Hepatocyte (in vitro differentiated cells): ENCODE data around the gene BCOR. TPM values are rescaled to one million over a fixed set of nuclear protein-coding genes. Genes with fewer than 3 reads are reported as not detected.

Experiments
- DNase-seq: peaks from one replicate; pipeline ENCODE4 v3.0.0-alpha.2; 2016; ENCODE audit warnings: low spot score
- H2AFZ ChIP-seq: fragments of 200-600 bp; sonication (generic); 2 replicates; pipeline ENCODE4 v1.6.0; 2016; ENCODE audit warnings: antibody characterized with exemption, mild to moderate bottlenecking
- H3K27ac ChIP-seq: fragments of 200-600 bp; sonication (generic); 2 replicates; pipeline ENCODE4 v1.5.1; 2016; ENCODE audit warnings: mild to moderate bottlenecking
- H3K27me3 ChIP-seq: fragments of 200-600 bp; sonication (generic); 2 replicates; pipeline ENCODE4 v1.6.1; 2016
- H3K36me3 ChIP-seq: fragments of 200-600 bp; sonication (generic); replicated peaks from 2 replicates; pipeline ENCODE4 v1.5.1; 2016; ENCODE audit warnings: low read depth; ENCODE audit not compliant: insufficient read depth
- H3K4me1 ChIP-seq: fragments of 200-600 bp; sonication (generic); 2 replicates; pipeline ENCODE4 v1.5.1; 2016; ENCODE audit warnings: mild to moderate bottlenecking, moderate library complexity; ENCODE audit not compliant: insufficient read depth
- H3K4me2 ChIP-seq: fragments of 200-600 bp; sonication (generic); 2 replicates; pipeline ENCODE4 v1.6.0; 2016
- H3K4me3 ChIP-seq: fragments of 200-600 bp; sonication (generic); 2 replicates; pipeline ENCODE4 v1.5.1; 2016; ENCODE audit warnings: mild to moderate bottlenecking
- H3K79me2 ChIP-seq: fragments of 200-600 bp; sonication (generic); 2 replicates; pipeline ENCODE4 v1.6.0; 2017; ENCODE audit warnings: mild to moderate bottlenecking
- H3K9me2 ChIP-seq: fragments of 200-600 bp; sonication (generic); replicated peaks from 2 replicates; pipeline ENCODE4 v1.6.0; 2017; ENCODE audit warnings: mild to moderate bottlenecking; ENCODE audit not compliant: insufficient read depth
- H3K9me3 ChIP-seq: fragments of 200-600 bp; sonication (generic); 2 replicates; pipeline ENCODE4 v1.5.1; 2016; ENCODE audit warnings: low read depth, mild to moderate bottlenecking
- H4K20me1 ChIP-seq: fragments of 200-600 bp; sonication (generic); 2 replicates; pipeline ENCODE4 v1.6.0; 2016; ENCODE audit warnings: mild to moderate bottlenecking; ENCODE audit not compliant: insufficient read depth, poor library complexity, severe bottlenecking
- EZH2 ChIP-seq: fragments of 200-600 bp; sonication (generic); IDR thresholded peaks from 2 replicates; pipeline ENCODE4 v1.6.1; 2016; ENCODE audit warnings: antibody characterized with exemption, mild to moderate bottlenecking, borderline replicate concordance
- EZH2phosphoT487 ChIP-seq: fragments of 200-600 bp; sonication (generic); IDR thresholded peaks from one replicate; pipeline ENCODE4 v1.6.1; 2018; ENCODE audit warnings: antibody characterized with exemption, mild to moderate bottlenecking, low read depth, moderate library complexity; ENCODE audit not compliant: unreplicated experiment, severe bottlenecking
- WGBS: methylation state at CpG from one replicate; pipeline ENCODE4 v1.1.6; 2016; ENCODE audit warnings: low lambda C conversion rate; ENCODE audit errors: missing lambda C conversion rate; 5-methylcytosine and 5-hydroxymethylcytosine counted together
- polyA plus RNA-seq: library from polyadenylated mRNA; unstranded; fragments of >200 nt; fragmentation: Nextera tagmentation; extraction: Ambion mirVana; gene quantifications from 2 replicates; pipeline ENCODE4 v1.2.1, GENCODE V29; 2016
- total RNA-seq: library from RNA; depleted of rRNA; stranded (reverse); fragments of >200 nt; gene quantifications from 2 replicates; pipeline ENCODE4 v1.2.3, GENCODE V29; 2014
- TF ChIP-seq, protein P1 (sequence below): fragments of 200-600 bp; sonication (generic); IDR thresholded peaks from 2 replicates; pipeline ENCODE4 v1.5.1; 2016; ENCODE audit warnings: antibody characterized with exemption, mild to moderate bottlenecking; ENCODE audit not compliant: poor library complexity

The BCOR gene
- total and polyA plus RNA-seq, 2 experiments from 2014 or later: 13.6 to 22.9 TPM

DNA sequence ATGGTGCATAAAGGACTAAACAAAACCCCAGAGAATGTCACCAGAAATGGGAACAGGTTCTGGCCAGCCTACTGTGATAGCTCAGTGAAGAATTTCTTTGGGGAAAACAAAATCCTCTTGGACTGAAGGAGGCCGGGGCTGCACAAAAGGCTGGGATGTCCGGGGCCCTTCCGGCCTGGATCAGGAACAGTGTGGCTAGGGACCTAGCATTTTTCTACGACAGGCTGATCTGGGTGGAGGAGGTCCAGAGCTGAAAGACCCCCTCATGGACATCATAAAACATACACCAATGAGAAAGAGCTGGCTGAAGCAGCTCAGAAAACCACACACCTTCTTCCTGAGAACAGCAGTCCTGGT is 94.7 kb downstream of the BCOR start:
- no peaks in the 10 kb centered on the region for H3K9me3 ChIP-seq
- no peaks in the 10 kb centered on the region for H3K79me2 ChIP-seq
- H2AFZ ChIP-seq: no peak overlapping the region
- no peak overlapping the region for H3K4me3 ChIP-seq
- peaks cover 40% of the 10 kb centered on the region for H3K4me1 ChIP-seq
- no peaks in the 10 kb centered on the region for H3K9me2 ChIP-seq
- 70% methylated on average over 4 of the region's 4 CpGs for WGBS
- H3K27ac ChIP-seq: peak overlapping the region; percentile 22
- H3K4me2 ChIP-seq: peak overlapping the region; percentile 3
- peaks cover 33% of the 10 kb centered on the region for H3K27me3 ChIP-seq
- TF ChIP-seq EZH2phosphoT487: no peak
- TF ChIP-seq, protein P1, sequence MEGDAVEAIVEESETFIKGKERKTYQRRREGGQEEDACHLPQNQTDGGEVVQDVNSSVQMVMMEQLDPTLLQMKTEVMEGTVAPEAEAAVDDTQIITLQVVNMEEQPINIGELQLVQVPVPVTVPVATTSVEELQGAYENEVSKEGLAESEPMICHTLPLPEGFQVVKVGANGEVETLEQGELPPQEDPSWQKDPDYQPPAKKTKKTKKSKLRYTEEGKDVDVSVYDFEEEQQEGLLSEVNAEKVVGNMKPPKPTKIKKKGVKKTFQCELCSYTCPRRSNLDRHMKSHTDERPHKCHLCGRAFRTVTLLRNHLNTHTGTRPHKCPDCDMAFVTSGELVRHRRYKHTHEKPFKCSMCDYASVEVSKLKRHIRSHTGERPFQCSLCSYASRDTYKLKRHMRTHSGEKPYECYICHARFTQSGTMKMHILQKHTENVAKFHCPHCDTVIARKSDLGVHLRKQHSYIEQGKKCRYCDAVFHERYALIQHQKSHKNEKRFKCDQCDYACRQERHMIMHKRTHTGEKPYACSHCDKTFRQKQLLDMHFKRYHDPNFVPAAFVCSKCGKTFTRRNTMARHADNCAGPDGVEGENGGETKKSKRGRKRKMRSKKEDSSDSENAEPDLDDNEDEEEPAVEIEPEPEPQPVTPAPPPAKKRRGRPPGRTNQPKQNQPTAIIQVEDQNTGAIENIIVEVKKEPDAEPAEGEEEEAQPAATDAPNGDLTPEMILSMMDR: no peak
- no peak for TF ChIP-seq EZH2
- no peaks in the 10 kb centered on the region for H3K36me3 ChIP-seq
- DNase-seq: no peak
- no peaks in the 10 kb centered on the region for H4K20me1 ChIP-seq
